Neural progenitor cell (in vitro differentiated cells): ENCODE data around the gene MIS18A.

ENCODE experiments used
- EZH2 ChIP-seq: fragments of 200-600 bp; sonication (generic); IDR thresholded peaks from 2 replicates; pipeline ENCODE4 v1.6.1; 2017; ENCODE audit warnings: antibody characterized with exemption, mild to moderate bottlenecking, moderate library complexity
- EZH2phosphoT487 ChIP-seq: fragments of 200-600 bp; sonication (generic); IDR thresholded peaks from 2 replicates; pipeline ENCODE4 v1.6.1; 2017; ENCODE audit warnings: antibody characterized with exemption
- TF ChIP-seq, protein P1 (sequence below): fragments of 200-600 bp; sonication (generic); IDR thresholded peaks from 2 replicates; pipeline ENCODE4 v1.5.1; 2017; ENCODE audit warnings: antibody characterized with exemption, mild to moderate bottlenecking

DNA sequence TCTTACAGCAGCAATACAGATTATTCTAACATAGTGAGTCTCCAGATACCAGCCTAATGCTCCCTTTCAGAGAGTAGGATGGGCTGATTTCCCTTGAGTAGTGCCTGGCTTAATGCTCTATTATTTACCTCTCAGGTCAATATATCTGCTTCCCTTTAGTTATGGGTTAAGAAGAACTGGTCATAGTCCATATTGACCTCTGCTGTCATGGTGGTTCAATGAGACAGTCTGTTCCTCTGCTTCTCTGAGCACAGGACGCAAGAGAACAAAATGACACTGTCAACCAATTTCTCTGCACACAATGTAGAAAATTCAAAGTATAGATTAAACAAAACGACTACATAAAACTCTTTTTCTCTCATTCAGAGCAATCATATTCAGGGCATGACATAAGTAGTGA is 22.7 kb upstream of the MIS18A start:
- TF ChIP-seq EZH2 (no peak), EZH2phosphoT487 (no peak)
- TF ChIP-seq, protein P1, sequence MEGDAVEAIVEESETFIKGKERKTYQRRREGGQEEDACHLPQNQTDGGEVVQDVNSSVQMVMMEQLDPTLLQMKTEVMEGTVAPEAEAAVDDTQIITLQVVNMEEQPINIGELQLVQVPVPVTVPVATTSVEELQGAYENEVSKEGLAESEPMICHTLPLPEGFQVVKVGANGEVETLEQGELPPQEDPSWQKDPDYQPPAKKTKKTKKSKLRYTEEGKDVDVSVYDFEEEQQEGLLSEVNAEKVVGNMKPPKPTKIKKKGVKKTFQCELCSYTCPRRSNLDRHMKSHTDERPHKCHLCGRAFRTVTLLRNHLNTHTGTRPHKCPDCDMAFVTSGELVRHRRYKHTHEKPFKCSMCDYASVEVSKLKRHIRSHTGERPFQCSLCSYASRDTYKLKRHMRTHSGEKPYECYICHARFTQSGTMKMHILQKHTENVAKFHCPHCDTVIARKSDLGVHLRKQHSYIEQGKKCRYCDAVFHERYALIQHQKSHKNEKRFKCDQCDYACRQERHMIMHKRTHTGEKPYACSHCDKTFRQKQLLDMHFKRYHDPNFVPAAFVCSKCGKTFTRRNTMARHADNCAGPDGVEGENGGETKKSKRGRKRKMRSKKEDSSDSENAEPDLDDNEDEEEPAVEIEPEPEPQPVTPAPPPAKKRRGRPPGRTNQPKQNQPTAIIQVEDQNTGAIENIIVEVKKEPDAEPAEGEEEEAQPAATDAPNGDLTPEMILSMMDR, result no peak
